ENCODE measurements around the gene PPL. TPM values are rescaled to one million over a fixed set of nuclear protein-coding genes. Genes with fewer than 3 reads are reported as not detected.

Gene PPL
- total RNA-seq, 4 donors from 2014 or later = 12.8 to 23.1 (median 18.3) TPM

DNA sequence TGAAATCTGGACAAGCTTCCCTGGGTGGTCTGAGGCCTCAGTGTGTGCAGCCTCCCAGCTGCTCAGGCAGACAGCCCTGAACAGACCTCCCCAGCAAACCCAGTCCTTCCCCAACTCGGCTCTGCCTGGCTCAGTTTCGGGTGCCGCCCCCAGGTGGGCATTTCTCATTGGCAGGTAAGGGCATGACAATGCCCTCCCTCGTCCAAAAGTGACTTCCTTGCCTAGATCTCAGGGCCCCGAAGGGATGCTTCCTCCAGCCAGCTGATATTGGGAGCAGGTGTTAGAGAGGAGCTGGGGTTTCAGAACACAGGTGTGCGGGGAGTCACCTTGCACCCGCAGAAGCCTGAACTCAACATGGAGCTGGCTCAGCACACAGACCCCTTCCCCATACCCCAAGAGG, 3.8 kb upstream of the PPL start:
- no peak for DNase-seq
- ATAC-seq = no peak

DNA sequence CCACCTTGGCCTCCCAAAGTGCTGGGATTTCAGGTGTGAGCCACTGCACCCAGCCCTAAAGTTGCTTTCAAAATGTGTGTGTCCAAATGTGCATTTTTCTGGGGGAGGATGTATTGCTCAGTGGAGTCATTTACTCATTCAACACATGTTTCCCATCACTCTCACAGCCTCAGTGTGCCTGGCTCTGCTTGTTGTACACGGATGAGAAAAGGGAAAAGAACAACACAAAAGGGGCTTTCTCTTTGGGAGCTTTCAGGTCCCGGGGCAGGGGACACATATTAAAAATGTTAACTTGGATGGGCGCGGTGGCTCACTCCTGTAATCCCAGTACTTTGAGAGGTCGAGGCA, 1.7 kb upstream of the PPL start:
- no peaks in the 10 kb centered on the region for H3K36me3 ChIP-seq
- no peak overlapping the region for H3K4me3 ChIP-seq
- intact Hi-C loops (cut with DNase I; ENCODE audit: low total_unique reads) = loop anchor here (5.0 kb wide), 1 partner anchor 91 kb away; the partner anchor contains the start of genes GLYR1 and UBN1
- no peaks in the 10 kb centered on the region for H3K9me3 ChIP-seq
- H3K27ac ChIP-seq = no peak overlapping the region
- TF ChIP-seq, protein P1, sequence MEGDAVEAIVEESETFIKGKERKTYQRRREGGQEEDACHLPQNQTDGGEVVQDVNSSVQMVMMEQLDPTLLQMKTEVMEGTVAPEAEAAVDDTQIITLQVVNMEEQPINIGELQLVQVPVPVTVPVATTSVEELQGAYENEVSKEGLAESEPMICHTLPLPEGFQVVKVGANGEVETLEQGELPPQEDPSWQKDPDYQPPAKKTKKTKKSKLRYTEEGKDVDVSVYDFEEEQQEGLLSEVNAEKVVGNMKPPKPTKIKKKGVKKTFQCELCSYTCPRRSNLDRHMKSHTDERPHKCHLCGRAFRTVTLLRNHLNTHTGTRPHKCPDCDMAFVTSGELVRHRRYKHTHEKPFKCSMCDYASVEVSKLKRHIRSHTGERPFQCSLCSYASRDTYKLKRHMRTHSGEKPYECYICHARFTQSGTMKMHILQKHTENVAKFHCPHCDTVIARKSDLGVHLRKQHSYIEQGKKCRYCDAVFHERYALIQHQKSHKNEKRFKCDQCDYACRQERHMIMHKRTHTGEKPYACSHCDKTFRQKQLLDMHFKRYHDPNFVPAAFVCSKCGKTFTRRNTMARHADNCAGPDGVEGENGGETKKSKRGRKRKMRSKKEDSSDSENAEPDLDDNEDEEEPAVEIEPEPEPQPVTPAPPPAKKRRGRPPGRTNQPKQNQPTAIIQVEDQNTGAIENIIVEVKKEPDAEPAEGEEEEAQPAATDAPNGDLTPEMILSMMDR (IDR thresholded peaks at IDR 0.05 in 4 of 5, conservative IDR thresholded peaks at IDR 0.05 in 1 of 5) = no peak
- TF ChIP-seq POLR2A (IDR thresholded peaks at IDR 0.05) = no peak
- DNase-seq (no peak), ATAC-seq (no peak)
- H3K4me1 ChIP-seq = peaks cover 21 to 25% of the 10 kb centered on the region in 2 donors
- in situ Hi-C loops (cut with MboI; ENCODE audit: low sequenced_read_pairs in 4 of 4) = no loop called here
- peaks cover 0 to 10% (median 7%) of the 10 kb centered on the region in 3 donors for H3K27me3 ChIP-seq

More for the DNA sequence above, 3.8 kb upstream of the PPL start:
- TF ChIP-seq POLR2A (IDR thresholded peaks at IDR 0.05) = no peak
- TF ChIP-seq, protein P1 (IDR thresholded peaks at IDR 0.05 in 4 of 5, conservative IDR thresholded peaks at IDR 0.05 in 1 of 5) = no peak
- H3K9me3 ChIP-seq = no peaks in the 10 kb centered on the region
- H3K27ac ChIP-seq = no peak overlapping the region
- peaks cover 22 to 24% of the 10 kb centered on the region in 2 donors for H3K4me1 ChIP-seq
- H3K27me3 ChIP-seq = peaks cover 0 to 10% (median 9%) of the 10 kb centered on the region in 3 donors
- intact Hi-C loops (cut with DNase I; ENCODE audit: low total_unique reads) (no loop called here), in situ Hi-C loops (cut with MboI; ENCODE audit: low sequenced_read_pairs in 4 of 4) (no loop called here)
- no peak overlapping the region for H3K4me3 ChIP-seq
- H3K36me3 ChIP-seq = no peaks in the 10 kb centered on the region

DNA sequence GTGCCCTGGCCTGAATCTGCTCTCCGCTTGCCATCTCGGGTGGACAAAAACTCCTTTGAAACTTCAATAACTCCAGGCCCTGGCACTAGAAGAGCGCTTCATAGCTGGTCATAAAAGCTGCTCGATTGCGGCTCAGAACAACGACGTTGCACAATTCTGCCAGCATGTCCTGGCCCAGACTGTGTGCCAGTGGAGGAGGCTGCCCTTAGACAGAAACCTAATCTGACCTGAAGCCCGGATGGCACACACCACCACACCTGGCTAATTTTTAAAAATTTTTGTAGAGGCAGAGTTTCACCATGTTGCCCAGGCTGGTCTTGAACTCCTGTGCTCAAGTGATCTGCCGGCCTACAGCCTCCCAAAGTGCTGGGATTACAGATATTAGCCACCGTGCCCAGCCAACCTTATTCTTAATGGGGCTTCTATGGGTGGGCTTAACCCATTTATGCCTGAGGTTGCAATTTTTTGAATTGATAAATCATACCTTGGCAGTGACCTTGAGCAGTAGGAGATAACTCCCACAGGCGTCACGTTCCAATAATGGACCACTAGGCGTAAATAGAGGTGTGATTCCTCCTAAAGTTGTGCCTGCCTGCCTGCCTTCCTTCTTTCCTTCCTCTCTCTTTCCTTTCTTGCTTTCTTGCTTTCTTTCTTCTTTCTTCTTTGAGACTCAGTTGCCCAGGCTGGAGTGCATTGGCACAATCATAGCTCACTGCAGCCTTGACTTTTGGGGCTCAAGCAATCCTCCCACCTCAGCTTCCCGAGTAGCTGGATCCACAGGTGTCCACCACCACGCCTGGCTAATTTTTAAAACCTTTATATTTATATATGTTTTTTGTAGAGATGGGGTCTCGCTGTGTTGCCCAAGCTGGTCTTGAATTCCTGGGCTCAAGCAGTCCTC, 1.1 kb upstream of the PPL start:
- H3K27me3 ChIP-seq = peaks cover 0 to 10% (median 7%) of the 10 kb centered on the region in 3 donors
- H3K27ac ChIP-seq = peak overlapping the region; percentile 34 to 75 (median 66)
- peak; percentile 60 to 67 for ATAC-seq

DNA sequence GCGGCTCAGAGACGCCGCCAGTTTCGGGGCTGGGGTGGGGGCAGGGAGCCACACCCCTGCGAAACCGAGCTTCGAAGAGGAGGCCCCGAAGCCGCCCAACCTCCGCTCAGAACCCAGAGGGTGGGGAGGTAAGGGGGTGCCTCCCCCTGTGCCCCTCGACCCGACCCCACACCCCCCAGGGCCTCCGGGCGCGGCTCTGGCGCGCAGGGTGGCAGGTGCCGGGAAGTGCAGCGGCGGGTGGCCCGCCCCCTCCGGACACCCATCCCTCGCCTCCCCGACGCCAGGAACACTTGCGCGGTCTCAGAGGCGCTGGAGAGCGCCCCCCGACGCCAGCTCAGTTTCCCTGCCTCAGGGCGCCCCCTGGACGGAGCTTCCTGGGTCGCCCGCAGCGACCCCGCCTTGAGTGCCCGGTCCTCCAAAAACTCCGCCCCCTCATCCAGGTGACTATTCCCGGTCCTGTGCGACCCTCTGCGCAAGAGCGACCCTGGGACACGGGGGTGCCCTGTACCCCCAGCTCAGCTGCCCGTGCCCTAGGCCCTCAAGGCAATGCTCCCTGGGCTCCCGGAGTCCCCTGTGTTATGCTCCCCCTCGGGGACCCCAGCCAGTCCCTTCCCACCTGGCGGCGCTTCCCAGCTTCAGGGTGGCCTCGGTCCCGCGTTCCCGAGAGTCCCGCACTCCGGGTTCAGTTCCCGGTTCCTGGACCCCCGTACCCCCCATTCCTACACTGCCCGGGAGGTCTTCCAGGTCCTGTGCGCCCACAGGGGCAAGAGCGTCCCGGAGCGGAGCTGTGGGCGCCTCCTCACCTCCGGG, 562 bp downstream of the PPL start:
- intact Hi-C loops (cut with DNase I; ENCODE audit: low total_unique reads) = loop anchor here (2.0 to 5.0 kb wide), 2 partner anchors 46 to 89 kb away; partner anchors contain the start of genes GLYR1 and UBN1
- peak overlapping the region; percentile 24 to 75 (median 71) for H3K27ac ChIP-seq
- peak in 1 of 2 donors; percentile 34 for DNase-seq
- H3K27me3 ChIP-seq = peaks cover 0 to 10% (median 7%) of the 10 kb centered on the region in 3 donors
- in situ Hi-C loops (cut with MboI; ENCODE audit: low sequenced_read_pairs in 4 of 4) = no loop called here
- TF ChIP-seq, protein P1 (IDR thresholded peaks at IDR 0.05 in 4 of 5, conservative IDR thresholded peaks at IDR 0.05 in 1 of 5) = peak in 1 of 5 experiments; percentile 35
- TF ChIP-seq POLR2A (IDR thresholded peaks at IDR 0.05) = no peak
- no peaks in the 10 kb centered on the region for H3K9me3 ChIP-seq
- no peaks in the 10 kb centered on the region for H3K36me3 ChIP-seq
- H3K4me1 ChIP-seq = peaks cover 16 to 21% of the 10 kb centered on the region in 2 donors
- peak overlapping the region; percentile 54 to 71 (median 61) for H3K4me3 ChIP-seq
- peak in 1 of 2 donors; percentile 6 for ATAC-seq

More for the DNA sequence above, 1.1 kb upstream of the PPL start:
- in situ Hi-C loops (cut with MboI; ENCODE audit: low sequenced_read_pairs in 4 of 4) (no loop called here), intact Hi-C loops (cut with DNase I; ENCODE audit: low total_unique reads) (loop anchor here (2.0 to 5.0 kb wide), 2 partner anchors 45 to 91 kb away; partner anchors contain the start of genes GLYR1 and UBN1)
- Histone ChIP-seq H3K4me1 (peaks cover 21% of the 10 kb centered on the region in 2 donors), H3K4me3 (no peak overlapping the region), H3K36me3 (no peaks in the 10 kb centered on the region), H3K9me3 (no peaks in the 10 kb centered on the region)
- TF ChIP-seq, protein P1 (IDR thresholded peaks at IDR 0.05 in 4 of 5, conservative IDR thresholded peaks at IDR 0.05 in 1 of 5) = no peak
- TF ChIP-seq POLR2A (IDR thresholded peaks at IDR 0.05) = no peak
- DNase-seq = peak; percentile 38 to 70

Measured in gastrocnemius medialis (tissue), 4 donors.